HCT116 (cell line): ENCODE data around the gene GTF2IRD1. TPM values are rescaled to one million over a fixed set of nuclear protein-coding genes. Genes with fewer than 3 reads are reported as not detected.

Source experiments
- ATAC-seq: fragments of 200-7000 bp; cut with Tn5 transposase; 2 replicates; pipeline ENCODE4 v1.9.1; 2020; ENCODE audit warnings: mild to moderate bottlenecking, moderate library complexity
- BruUV-seq: library from RNA; stranded (reverse); fragments of 400-500 nt; replicated peaks from 2 replicates; lab custom pipeline; 2021; lab: Mats Ljungman, UMichigan
- CTCF ChIA-PET: fragments of 300-600 bp; sonication (Branson Sonifier 250); formaldehyde crosslinking; loops from one replicate; lab custom pipeline; 2021; ENCODE audit warnings: antibody characterized with exemption; lab: Charles Lee
- POLR2A ChIA-PET: fragments of 300-600, 350-600 bp; sonication (Branson Sonifier 250); formaldehyde crosslinking; loops from one replicate; lab custom pipeline; 2021; ENCODE audit warnings: antibody characterized with exemption; lab: Charles Lee
- RAD21 ChIA-PET, 2 experiments: fragments of 300-600 bp; sonication (Branson Sonifier 250); formaldehyde crosslinking; loops; one replicate each; lab custom pipeline; 2023; ENCODE audit warnings: low total read pairs in 2 of 2; ENCODE audit not compliant: uncharacterized antibody in 2 of 2, unreplicated experiment in 2 of 2, low non-redundant PET in 1 of 2; lab: Charles Lee
- DNase-seq: peaks from one replicate; pipeline ENCODE4 v3.0.0-alpha.2; 2010; ENCODE audit warnings: low read depth, low spot score
- H2AFZ ChIP-seq: fragments of 200-600 bp; shearing (Covaris generic), sonication (generic); 2 replicates; pipeline ENCODE4 v1.6.1; 2017; ENCODE audit warnings: low read depth, mixed run types, mixed read lengths, antibody characterized with exemption, low read length; ENCODE audit not compliant: poor library complexity, severe bottlenecking
- H3K27ac ChIP-seq: 2 replicates; pipeline ENCODE4 v1.5.1; 2012; ENCODE audit warnings: low read depth, low read length
- H3K27me3 ChIP-seq: fragments of 200-600 bp; sonication (generic); 2 replicates; pipeline ENCODE4 v1.6.1; 2016; ENCODE audit warnings: mixed run types, low read length, mixed read lengths; ENCODE audit not compliant: insufficient read depth
- H3K36me3 ChIP-seq, 2 experiments: fragments of 200-500 bp in 1 of 2; fragments of 200-600 bp in 1 of 2; sonication (Bioruptor generic) in 1 of 2; sonication (generic) in 1 of 2; 2 replicates each; pipeline versions ENCODE4 v1.5.1 to v1.6.1; 2014 to 2016; ENCODE audit warnings: low read length in 2 of 2, inconsistent platforms in 1 of 2, mixed read lengths in 1 of 2, mixed run types in 1 of 2; ENCODE audit not compliant: insufficient read depth in 2 of 2, control insufficient read depth in 1 of 2
- H3K4me1 ChIP-seq, 2 experiments: fragments of 200-600 bp in 1 of 2; sonication (generic) in 1 of 2; 2 replicates each; pipeline versions ENCODE4 v1.5.1 to v1.6.1; 2012 to 2017; ENCODE audit warnings: low read length in 2 of 2, inconsistent platforms in 1 of 2, mild to moderate bottlenecking in 1 of 2, mixed read lengths in 1 of 2, mixed run types in 1 of 2, moderate library complexity in 1 of 2; ENCODE audit not compliant: insufficient read depth in 2 of 2, control insufficient read depth in 1 of 2
- H3K4me2 ChIP-seq: fragments of 200-600 bp; sonication (generic); 2 replicates; pipeline ENCODE4 v1.6.1; 2017; ENCODE audit warnings: mixed run types, low read length, mixed read lengths
- H3K4me3 ChIP-seq, 2 experiments: fragments of 200-600 bp in 1 of 2; sonication (generic) in 1 of 2; replicated peaks in 1 of 2; 2 replicates each; pipeline ENCODE4 v1.5.1; 2011 to 2016; ENCODE audit warnings: low read length in 2 of 2, control low read depth in 1 of 2, low read depth in 1 of 2, mild to moderate bottlenecking in 1 of 2, mixed read lengths in 1 of 2, mixed run types in 1 of 2
- H3K79me2 ChIP-seq: fragments of 200-600 bp; sonication (generic); 2 replicates; pipeline ENCODE4 v1.6.1; 2017; ENCODE audit warnings: mild to moderate bottlenecking, mixed run types, low read length, moderate library complexity, mixed read lengths; ENCODE audit not compliant: insufficient read depth
- H3K9ac ChIP-seq: fragments of 200-600 bp; sonication (generic); 2 replicates; pipeline ENCODE4 v1.6.1; 2016; ENCODE audit warnings: low read length, mixed read lengths
- H3K9me2 ChIP-seq: fragments of 200-600 bp; sonication (generic), shearing (Covaris generic); 2 replicates; pipeline ENCODE4 v1.6.1; 2017; ENCODE audit warnings: mixed run types, mild to moderate bottlenecking, moderate library complexity; ENCODE audit not compliant: insufficient read depth
- H3K9me3 ChIP-seq, 2 experiments: fragments of 200-500 bp in 1 of 2; fragments of 200-600 bp in 1 of 2; sonication (Bioruptor generic) in 1 of 2; sonication (generic) in 1 of 2; 2 replicates each; pipeline ENCODE4 v1.6.1; 2014 to 2017; ENCODE audit warnings: low read length in 2 of 2, mixed read lengths in 2 of 2, inconsistent platforms in 1 of 2, low read depth in 1 of 2, mild to moderate bottlenecking in 1 of 2, mixed run types in 1 of 2, moderate library complexity in 1 of 2; ENCODE audit not compliant: control insufficient read depth in 1 of 2, insufficient read depth in 1 of 2
- H4K20me1 ChIP-seq: fragments of 200-600 bp; sonication (generic), shearing (Covaris generic); 2 replicates; pipeline ENCODE4 v1.6.1; 2017; ENCODE audit warnings: mixed run types, mild to moderate bottlenecking, moderate library complexity; ENCODE audit not compliant: insufficient read depth
- EGR1 ChIP-seq: IDR thresholded peaks from 2 replicates; pipeline ENCODE4 v1.6.1; 2012; ENCODE audit warnings: low read depth
- ELF1 ChIP-seq: IDR thresholded peaks from 2 replicates; pipeline ENCODE4 v1.6.1; 2012; ENCODE audit warnings: low read depth, borderline replicate concordance
- EZH2phosphoT487 ChIP-seq: fragments of 200-600 bp; IDR thresholded peaks from 2 replicates; pipeline ENCODE4 v1.6.1; 2018; ENCODE audit warnings: antibody characterized with exemption, borderline replicate concordance
- FOSL1 ChIP-seq: IDR thresholded peaks from 2 replicates; pipeline ENCODE4 v1.6.1; 2012; ENCODE audit warnings: low read depth
- POLR2A ChIP-seq: IDR thresholded peaks from 2 replicates; pipeline ENCODE4 v1.7.0; 2011; ENCODE audit warnings: borderline replicate concordance; ENCODE audit not compliant: insufficient read depth, insufficient read length; ENCODE audit errors: extremely low read depth
- POLR2AphosphoS5 ChIP-seq: IDR thresholded peaks from 2 replicates; pipeline ENCODE4 v1.6.1; 2011; ENCODE audit warnings: mild to moderate bottlenecking, low read depth, low read length, moderate library complexity
- SIN3A ChIP-seq: IDR thresholded peaks from 2 replicates; pipeline ENCODE4 v1.6.1; 2012; ENCODE audit warnings: low read depth
- SP1 ChIP-seq: IDR thresholded peaks from 2 replicates; pipeline ENCODE4 v1.6.1; 2012; ENCODE audit warnings: low read depth
- YY1 ChIP-seq: IDR thresholded peaks from 2 replicates; pipeline ENCODE4 v1.6.1; 2011; ENCODE audit warnings: low read length, low read depth, moderate library complexity, mild to moderate bottlenecking; ENCODE audit not compliant: insufficient replicate concordance; ENCODE audit errors: extremely low read depth
- intact Hi-C: fragments of 100-400 bp; cut with micrococcal nuclease; formaldehyde crosslinking; loops from 2 replicates; pipeline ENCODE4 v1.10.0; 2022
- total RNA-seq: library from RNA; stranded (reverse); gene quantifications from one replicate; pipeline ENCODE4 v1.2.1, GENCODE V29; 2021; ENCODE audit not compliant: unreplicated experiment
- TF ChIP-seq, protein P1 (sequence below): IDR thresholded peaks from 2 replicates; pipeline ENCODE4 v1.6.1; 2011; ENCODE audit warnings: mild to moderate bottlenecking, low read length, moderate library complexity; ENCODE audit not compliant: insufficient replicate concordance; ENCODE audit errors: extremely low read depth

GTF2IRD1 gene
- total RNA-seq, 1 experiment from 2014 or later, result 34.5 TPM

GRCh38 chr7:74518654-74519053 is 64.9 kb downstream of the GTF2IRD1 start:
- Histone ChIP-seq H3K27me3 (no peaks in the 10 kb centered on the region), H3K4me3 (no peak overlapping the region), H3K4me1 (no peaks in the 10 kb centered on the region), H3K36me3 (peaks cover 9 to 20% of the 10 kb centered on the region in 2 experiments; a peak in 3 of 4 replicates), H4K20me1 (no peaks in the 10 kb centered on the region), H3K9me3 (peaks cover 0 to 13% of the 10 kb centered on the region in 2 experiments; a peak in 1 of 4 replicates), H3K4me2 (no peak overlapping the region), H3K79me2 (no peaks in the 10 kb centered on the region), H3K9me2 (no peaks in the 10 kb centered on the region), H3K27ac (no peak overlapping the region), H3K9ac (no peak overlapping the region), H2AFZ (no peak overlapping the region)
- CTCF ChIA-PET, result no interaction called here
- no peak for DNase-seq
- intact Hi-C loops, result no loop called here
- RAD21 ChIA-PET, result no interaction called here
- POLR2A ChIA-PET, result no interaction called here
- no TSS peak for BruUV-seq
- TF ChIP-seq ELF1 (no peak), YY1 (no peak), SP1 (no peak), SIN3A (no peak), POLR2A (no peak), EGR1 (no peak), POLR2AphosphoS5 (no peak), FOSL1 (no peak), EZH2phosphoT487 (no peak)
- TF ChIP-seq, protein P1, sequence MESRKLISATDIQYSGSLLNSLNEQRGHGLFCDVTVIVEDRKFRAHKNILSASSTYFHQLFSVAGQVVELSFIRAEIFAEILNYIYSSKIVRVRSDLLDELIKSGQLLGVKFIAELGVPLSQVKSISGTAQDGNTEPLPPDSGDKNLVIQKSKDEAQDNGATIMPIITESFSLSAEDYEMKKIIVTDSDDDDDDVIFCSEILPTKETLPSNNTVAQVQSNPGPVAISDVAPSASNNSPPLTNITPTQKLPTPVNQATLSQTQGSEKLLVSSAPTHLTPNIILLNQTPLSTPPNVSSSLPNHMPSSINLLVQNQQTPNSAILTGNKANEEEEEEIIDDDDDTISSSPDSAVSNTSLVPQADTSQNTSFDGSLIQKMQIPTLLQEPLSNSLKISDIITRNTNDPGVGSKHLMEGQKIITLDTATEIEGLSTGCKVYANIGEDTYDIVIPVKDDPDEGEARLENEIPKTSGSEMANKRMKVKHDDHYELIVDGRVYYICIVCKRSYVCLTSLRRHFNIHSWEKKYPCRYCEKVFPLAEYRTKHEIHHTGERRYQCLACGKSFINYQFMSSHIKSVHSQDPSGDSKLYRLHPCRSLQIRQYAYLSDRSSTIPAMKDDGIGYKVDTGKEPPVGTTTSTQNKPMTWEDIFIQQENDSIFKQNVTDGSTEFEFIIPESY, result no peak
- ATAC-seq, result no peak
